ENCODE results near the gene BCL2. TPM values are rescaled to one million over a fixed set of nuclear protein-coding genes. Genes with fewer than 3 reads are reported as not detected.
A peak's percentile ranks its signal among the peaks of the same experiment; 100 is the strongest.

BCL2 gene
- total RNA-seq, 1 donor from 2014 or later = 14.1 TPM

GRCh38 chr18:63247506-63247905 is 72.1 kb downstream of the BCL2 start:
- no peak for DNase-seq (ENCODE audit: low read depth, low spot score)
- Mint-ChIP-seq H3K27ac (ENCODE audit: unreplicated experiment) (no peak overlapping the region), H3K36me3 (ENCODE audit: low read depth) (peaks cover 6% of the 10 kb centered on the region), H3K27me3 (ENCODE audit: low read depth) (no peaks in the 10 kb centered on the region), H3K4me1 (peaks cover 28% of the 10 kb centered on the region), H3K9me3 (peaks cover 12% of the 10 kb centered on the region), H3K4me3 (no peak overlapping the region)
- TF ChIP-seq CTCF (conservative IDR thresholded peaks at IDR 0.05) = no peak

- DNase-seq (ENCODE audit: low read depth, low spot score) = no peak
- Mint-ChIP-seq H3K27me3 (ENCODE audit: low read depth) (no peaks in the 10 kb centered on the region), H3K27ac (ENCODE audit: unreplicated experiment) (no peak overlapping the region), H3K36me3 (ENCODE audit: low read depth) (peaks cover 3% of the 10 kb centered on the region), H3K9me3 (peaks cover 11% of the 10 kb centered on the region), H3K4me3 (no peak overlapping the region), H3K4me1 (peaks cover 28% of the 10 kb centered on the region)
- TF ChIP-seq CTCF (conservative IDR thresholded peaks at IDR 0.05) = no peak
Observed at GRCh38 chr18:63245600-63245999, 74.0 kb downstream of the BCL2 start.

GRCh38 chr18:63244607-63245006 is 75.0 kb downstream of the BCL2 start:
- Mint-ChIP-seq H3K27me3 (ENCODE audit: low read depth) (no peaks in the 10 kb centered on the region), H3K9me3 (peaks cover 11% of the 10 kb centered on the region), H3K36me3 (ENCODE audit: low read depth) (peaks cover 3% of the 10 kb centered on the region), H3K4me3 (no peak overlapping the region), H3K4me1 (peaks cover 28% of the 10 kb centered on the region), H3K27ac (ENCODE audit: unreplicated experiment) (no peak overlapping the region)
- DNase-seq (ENCODE audit: low read depth, low spot score) = no peak
- no peak for TF ChIP-seq CTCF (conservative IDR thresholded peaks at IDR 0.05)

- Mint-ChIP-seq H3K27me3 (ENCODE audit: low read depth) (no peaks in the 10 kb centered on the region), H3K4me1 (peaks cover 50% of the 10 kb centered on the region), H3K4me3 (no peak overlapping the region), H3K9me3 (peaks cover 6% of the 10 kb centered on the region), H3K27ac (ENCODE audit: unreplicated experiment) (no peak overlapping the region), H3K36me3 (ENCODE audit: low read depth) (no peaks in the 10 kb centered on the region)
- TF ChIP-seq CTCF (conservative IDR thresholded peaks at IDR 0.05) = no peak
- no peak for DNase-seq (ENCODE audit: low read depth, low spot score)
Observed at GRCh38 chr18:63241760-63242159, 77.8 kb downstream of the BCL2 start.

- no peak for DNase-seq (ENCODE audit: low read depth, low spot score)
- H3K27me3 Mint-ChIP-seq (ENCODE audit: low read depth) = no peaks in the 10 kb centered on the region
- H3K27ac Mint-ChIP-seq (ENCODE audit: unreplicated experiment) = peak overlapping the region; percentile 69
- peaks cover 50% of the 10 kb centered on the region for H3K4me1 Mint-ChIP-seq
- peaks cover 4% of the 10 kb centered on the region for H3K9me3 Mint-ChIP-seq
- H3K36me3 Mint-ChIP-seq (ENCODE audit: low read depth) = no peaks in the 10 kb centered on the region
- TF ChIP-seq CTCF (conservative IDR thresholded peaks at IDR 0.05) = no peak
- no peak overlapping the region for H3K4me3 Mint-ChIP-seq
Observed at GRCh38 chr18:63241317-63241712, 78.3 kb downstream of the BCL2 start.
